Measurements from ENCODE around the gene OR2V1.
"Not testable (repeated sequence)": the region's sequence is repeated elsewhere in the genome, so short reads cannot be mapped to it uniquely, and the experiment has no call there.

Gene OR2V1

GRCh38 chr5:181160152-181160754 lies 29.3 kb upstream of the OR2V1 start:
- ATAC-seq = peak; percentile 94

GRCh38 chr5:181159286-181160151 lies 28.6 kb upstream of the OR2V1 start:
- ATAC-seq = peak; percentile 70 to 73

GRCh38 chr5:181158869-181159268 lies 27.9 kb upstream of the OR2V1 start:
- no peak for ATAC-seq

- no peak for ATAC-seq
These were observed 25.8 kb upstream of the OR2V1 start for GRCh38 chr5:181156758-181157157.

GRCh38 chr5:181153814-181154213 lies 22.8 kb upstream of the OR2V1 start:
- peak; percentile 68 to 73 for ATAC-seq

GRCh38 chr5:181152406-181152805 lies 21.4 kb upstream of the OR2V1 start:
- no peak for ATAC-seq

- ATAC-seq = no peak
These were observed 20.2 kb upstream of the OR2V1 start for GRCh38 chr5:181151146-181151545.

GRCh38 chr5:181149806-181150733 lies 19.1 kb upstream of the OR2V1 start:
- ATAC-seq = no peak

- no peak for ATAC-seq
These were observed 18.4 kb upstream of the OR2V1 start for GRCh38 chr5:181149355-181149754.

GRCh38 chr5:181146927-181147636 lies 16.1 kb upstream of the OR2V1 start, which contains the start of gene OR2V2:
Gene OR2V2, plus strand, starts transcription at chr5:181147586. Its CDS starts 7,357 bp downstream, at chr5:181154943.
- not testable (repeated sequence) for ATAC-seq

- ATAC-seq = no peak
These were observed 14.2 kb upstream of the OR2V1 start for GRCh38 chr5:181145133-181145532.

GRCh38 chr5:181142054-181142453 lies 11.1 kb upstream of the OR2V1 start:
- no peak for ATAC-seq

- no peak for ATAC-seq
These were observed 9.8 kb upstream of the OR2V1 start for GRCh38 chr5:181140766-181141165.

GRCh38 chr5:181138258-181138657 lies 7.3 kb upstream of the OR2V1 start:
- no peak for ATAC-seq

GRCh38 chr5:181136361-181136955 lies 5.5 kb upstream of the OR2V1 start:
- ATAC-seq = no peak

GRCh38 chr5:181134259-181134658 lies 3.3 kb upstream of the OR2V1 start:
- no peak for ATAC-seq

- no peak for ATAC-seq
These were observed 2.8 kb upstream of the OR2V1 start for GRCh38 chr5:181133610-181134231.

GRCh38 chr5:181133083-181133482 lies 2.1 kb upstream of the OR2V1 start:
- ATAC-seq = no peak

GRCh38 chr5:181131514-181131913 lies 545 bp upstream of the OR2V1 start:
- ATAC-seq = no peak

GRCh38 chr5:181130081-181130480 lies 888 bp downstream of the OR2V1 start:
- not testable (repeated sequence) for ATAC-seq

- no peak for ATAC-seq
These were observed 1.4 kb downstream of the OR2V1 start for GRCh38 chr5:181129601-181130000.
